NCI-H1092 (cell line): ENCODE data around the gene IFITM10.
"Not testable (repeated sequence)": the region's sequence is repeated elsewhere in the genome, so short reads cannot be mapped to it uniquely, and the experiment has no call there.

Experiments used
- DNase-seq: peaks from one replicate; lab custom pipeline; 2025; lab: John Stamatoyannopoulos, UW

The IFITM10 gene

GRCh38 chr11:1690167-1691025 is 60.0 kb downstream of the IFITM10 start:
- DNase-seq: no peak

DNA sequence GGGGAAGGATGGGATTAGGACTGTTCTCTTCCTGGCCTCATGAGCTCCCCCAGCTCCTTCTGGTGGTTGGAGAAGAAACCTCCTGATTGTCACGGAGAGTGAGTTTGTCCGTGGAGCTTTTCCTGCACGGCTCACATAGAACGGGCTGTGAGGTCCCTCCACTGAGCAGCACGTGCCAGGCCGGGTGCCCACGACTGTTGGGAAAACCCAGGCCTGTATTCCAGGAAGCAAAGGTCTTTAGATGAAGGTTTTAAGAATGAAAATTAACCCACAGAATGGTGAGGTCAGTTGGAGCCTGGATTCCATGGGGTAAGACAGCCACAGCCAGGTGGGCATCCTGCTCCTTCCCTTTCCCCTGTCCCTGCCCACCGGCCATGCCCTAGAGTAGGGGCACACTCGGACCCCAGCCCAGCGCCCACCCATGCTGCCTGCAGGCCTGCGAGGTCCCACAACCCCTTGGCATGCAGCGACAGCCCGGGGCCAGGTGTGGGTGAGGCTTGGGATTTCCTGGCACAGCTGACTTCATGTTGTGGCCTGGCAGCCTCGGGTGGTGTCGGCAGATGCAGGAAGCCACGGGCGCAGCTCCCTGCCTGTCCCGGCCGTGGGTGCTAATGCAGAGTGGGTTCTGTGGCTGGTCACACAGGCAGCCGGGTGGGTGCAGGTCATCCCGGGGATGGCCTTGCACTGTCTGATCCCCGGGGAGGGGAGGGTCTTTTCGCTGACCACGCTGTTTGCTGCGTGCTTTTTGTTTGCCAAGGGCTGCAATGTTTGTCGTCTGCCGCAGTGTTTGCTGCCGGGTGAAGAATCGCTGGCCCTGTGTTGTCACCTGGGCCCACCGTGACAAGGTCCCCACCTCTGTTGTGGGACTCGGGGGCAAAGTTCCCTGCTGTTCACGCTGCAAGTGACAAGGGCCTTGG is 60.9 kb downstream of the IFITM10 start:
- DNase-seq: not testable (repeated sequence)

DNA sequence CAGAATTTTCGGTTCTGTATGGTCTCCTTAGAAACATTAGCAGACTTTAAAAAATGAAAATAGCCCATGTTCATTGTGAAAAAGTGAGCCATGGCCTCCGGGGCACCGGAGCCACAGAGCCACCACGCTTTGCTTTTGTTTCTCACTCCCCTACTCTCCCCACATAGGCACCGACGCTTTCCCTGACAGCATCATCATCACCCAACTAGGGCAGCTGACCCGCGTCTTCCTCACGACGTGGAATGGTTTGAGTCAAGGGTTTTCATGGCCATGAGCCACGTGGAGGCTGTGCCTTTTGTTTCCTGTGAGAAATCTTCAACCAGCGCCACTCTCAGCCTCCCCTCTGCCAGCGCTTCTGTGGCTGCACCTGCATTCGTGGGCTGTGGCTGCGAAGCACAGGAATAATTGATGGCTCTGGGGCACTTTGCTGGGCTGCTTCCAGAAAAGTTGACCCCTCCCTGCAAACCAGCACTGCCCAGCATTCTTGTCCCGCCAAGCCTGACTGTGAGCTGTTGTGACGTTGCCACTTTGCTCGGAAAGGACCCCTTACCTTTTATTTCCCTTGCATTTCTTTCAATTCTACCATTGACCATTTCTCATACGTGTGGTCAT is 62.0 kb downstream of the IFITM10 start:
- not testable (repeated sequence) for DNase-seq

DNA sequence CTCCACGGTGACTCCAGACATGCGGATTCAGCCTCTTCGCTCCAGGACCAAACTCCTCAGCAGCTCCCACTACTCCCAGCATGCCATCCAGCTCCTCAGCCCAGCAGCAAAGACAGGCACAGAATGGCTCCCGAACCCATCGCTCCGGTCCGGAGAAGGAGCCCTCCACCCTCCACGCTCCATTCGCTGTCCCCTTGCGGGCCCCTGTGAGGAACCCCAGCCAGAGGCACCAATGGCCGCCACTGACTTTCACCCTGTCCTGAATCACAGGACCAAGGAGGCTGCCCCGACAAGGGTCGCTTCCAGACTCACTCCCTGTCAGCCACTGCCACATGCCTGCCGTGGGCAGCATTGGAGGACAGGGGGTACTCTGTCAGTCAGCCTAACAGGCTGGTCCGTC is 64.2 kb downstream of the IFITM10 start:
- DNase-seq: not testable (repeated sequence)

GRCh38 chr11:1684886-1685874 is 65.2 kb downstream of the IFITM10 start:
- not testable (repeated sequence) for DNase-seq

DNA sequence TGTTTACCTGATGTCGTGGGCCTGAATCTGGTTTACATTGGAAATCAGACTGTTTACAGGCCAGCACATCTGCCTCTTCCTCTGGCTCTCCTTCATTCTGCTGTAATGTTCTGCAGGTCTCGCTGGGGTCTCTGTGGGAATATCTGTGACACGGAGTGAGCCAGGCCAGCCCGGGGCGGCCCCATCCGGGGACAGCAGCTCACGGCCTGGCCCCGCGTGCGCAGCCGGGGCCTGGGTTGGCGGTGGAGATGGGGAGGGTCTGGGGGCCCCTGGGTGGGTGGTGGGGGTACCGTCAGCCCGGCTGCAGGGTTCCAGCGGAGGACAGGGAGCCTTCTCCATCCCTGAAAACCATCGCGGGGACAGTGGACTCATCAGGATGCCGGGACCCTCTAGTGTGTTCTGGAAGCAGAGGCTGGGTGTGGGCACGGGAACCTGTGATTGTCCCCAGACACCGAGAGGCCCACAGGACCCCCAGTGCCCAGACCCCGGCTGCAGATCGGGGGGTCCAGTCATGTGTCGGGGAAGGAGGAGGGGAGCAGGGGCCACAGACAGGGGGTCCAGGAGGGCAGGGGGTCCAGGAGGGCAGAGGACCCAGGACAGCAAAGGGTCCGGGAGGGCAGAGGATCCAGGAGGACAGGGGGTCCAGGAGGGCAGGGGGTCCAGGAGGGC is 66.4 kb downstream of the IFITM10 start:
- DNase-seq: not testable (repeated sequence)

DNA sequence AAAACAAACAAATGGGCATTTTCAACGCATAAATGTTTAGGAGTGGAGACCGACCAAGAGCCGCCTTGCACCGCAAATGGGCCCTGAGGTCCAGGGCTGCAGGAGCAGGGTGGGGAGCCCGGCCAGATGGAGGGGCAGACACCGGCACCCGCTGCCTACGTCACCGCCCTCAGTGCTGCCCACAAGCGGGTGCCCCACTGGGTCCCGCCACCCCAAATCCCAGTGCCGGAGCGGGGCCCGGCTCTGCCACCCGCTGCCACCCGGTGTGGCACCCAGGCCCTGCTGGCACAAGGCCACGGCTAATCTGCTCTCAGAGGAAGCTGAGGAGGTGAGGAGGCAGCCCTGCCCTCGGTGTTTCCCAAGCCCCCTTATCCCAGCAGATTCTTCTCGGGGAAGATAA is 67.2 kb downstream of the IFITM10 start:
- not testable (repeated sequence) for DNase-seq
